ENCODE data around the gene DHX29.
A peak's percentile ranks its signal among the peaks of the same experiment; 100 is the strongest.

DHX29 gene

DNA sequence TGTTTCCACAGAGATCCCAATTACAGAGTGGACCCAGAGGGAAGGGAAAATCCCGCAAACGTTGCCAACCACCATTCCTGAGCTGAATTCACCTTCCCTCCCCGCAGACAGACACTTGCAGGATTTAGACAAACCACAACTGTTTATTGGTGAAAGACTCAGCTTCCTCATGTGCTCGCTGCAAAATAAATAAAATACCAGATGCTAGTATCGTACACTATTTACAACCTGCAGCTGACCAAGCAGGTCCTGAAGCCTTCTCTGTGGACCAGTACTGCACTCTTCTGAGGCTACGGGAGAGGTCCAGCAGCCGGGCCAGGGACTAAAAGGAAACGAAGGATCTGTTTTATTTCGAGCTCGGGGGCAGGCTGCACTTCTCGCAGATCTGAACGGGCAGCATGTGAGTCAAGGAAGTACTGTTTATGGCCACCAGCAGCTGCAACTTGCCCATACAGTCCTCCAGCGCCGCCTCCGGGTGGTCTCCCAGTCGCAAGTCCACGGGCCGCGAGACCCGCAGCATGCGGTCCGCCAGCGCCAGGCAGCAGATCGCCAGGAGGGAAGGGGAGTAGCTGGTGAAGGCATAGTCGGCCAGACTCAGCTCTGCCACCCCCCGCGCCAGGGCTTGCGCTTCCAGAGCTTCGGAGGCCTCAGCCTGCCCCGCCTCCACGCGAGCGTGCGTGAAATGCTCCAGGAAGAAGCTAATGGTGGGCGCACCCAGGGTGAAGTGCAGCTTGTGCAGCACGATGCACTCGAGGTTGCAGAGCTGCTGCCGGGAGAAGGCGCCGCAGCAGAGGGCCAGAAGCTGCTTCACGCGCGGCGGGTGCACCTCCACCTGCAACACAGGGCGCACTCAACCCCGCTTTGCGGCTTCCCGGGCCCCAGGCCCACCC is 76.2 kb downstream of the DHX29 start:
- DNase-seq: no peak

DNA sequence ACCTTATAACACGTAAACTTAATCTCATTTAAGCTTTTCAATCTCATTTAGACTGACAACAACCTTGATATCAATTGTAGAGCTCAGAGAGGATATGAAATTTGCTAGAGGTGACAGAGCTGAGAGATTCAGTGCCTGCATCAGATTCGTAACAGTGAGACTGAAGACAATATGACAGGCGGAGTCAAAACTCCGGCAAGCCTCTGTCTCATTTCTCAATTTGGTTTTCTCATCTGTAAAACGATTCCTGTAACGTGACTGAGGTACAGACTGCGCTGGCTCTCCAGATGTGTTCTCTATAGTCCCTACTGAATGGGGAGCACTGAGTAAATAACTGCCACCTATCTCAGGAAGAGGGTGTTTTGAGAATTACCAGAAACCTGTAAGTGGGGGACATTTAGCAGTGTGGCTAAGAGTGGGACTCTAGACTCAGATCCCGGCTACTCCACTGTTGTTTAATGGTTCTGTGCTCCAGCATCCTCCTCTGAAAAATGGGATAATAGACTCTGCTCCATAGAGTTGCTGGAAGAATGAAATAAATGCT is 77.3 kb downstream of the DHX29 start:
- no peak for DNase-seq

- DNase-seq: no peak
Measured at GRCh38 chr5:55227664-55228430, 79.6 kb downstream of the DHX29 start.

- no peak for DNase-seq
Measured at GRCh38 chr5:55226934-55227663, 80.4 kb downstream of the DHX29 start, which contains the start of gene MCIDAS. Gene MCIDAS, minus strand, starts transcription at chr5:55227315. Its CDS starts 177 bp downstream, at chr5:55227138.

GRCh38 chr5:55226027-55226933 is 81.2 kb downstream of the DHX29 start:
- DNase-seq: peak; percentile 14

DNA sequence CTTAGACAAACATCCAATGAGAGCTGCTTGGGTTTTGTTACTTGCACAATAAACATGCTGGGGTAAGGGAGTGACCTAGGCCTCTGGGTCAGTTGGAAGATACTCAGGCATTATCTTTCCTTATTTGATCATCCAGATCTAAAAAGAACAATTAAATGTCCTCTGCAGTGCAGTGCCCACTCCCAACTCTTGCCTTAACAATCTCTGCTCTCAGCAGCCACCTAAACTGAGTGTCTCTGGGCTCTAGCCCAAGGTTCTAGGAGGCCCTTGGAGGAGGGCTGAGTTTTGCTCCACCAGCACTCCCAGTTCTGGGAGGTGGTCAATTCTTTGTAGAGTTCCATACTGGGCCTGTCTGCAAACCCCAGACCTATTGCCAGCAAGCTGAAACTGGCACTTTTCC is 82.1 kb downstream of the DHX29 start:
- no peak for DNase-seq

DNA sequence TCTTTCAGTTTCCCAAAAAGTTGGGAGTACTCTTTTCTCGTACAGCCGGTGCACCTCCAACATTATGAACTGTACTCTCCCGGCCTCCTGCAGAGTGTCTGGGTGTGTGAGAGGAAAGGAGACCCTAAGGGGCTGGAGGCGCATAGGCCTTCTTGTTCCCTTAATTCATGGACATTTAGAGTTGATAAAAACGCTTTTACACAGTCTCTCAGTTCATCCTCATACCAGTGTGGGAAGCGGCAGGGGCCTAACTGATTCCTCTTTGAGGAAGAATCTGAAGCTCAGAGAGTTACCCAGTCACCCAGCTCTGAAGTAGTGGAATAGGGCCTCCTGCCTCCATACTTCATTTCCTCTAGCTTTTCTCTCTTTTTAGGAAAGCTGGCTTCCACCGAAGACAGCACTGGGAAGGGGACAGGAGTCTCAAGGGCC is 83.7 kb downstream of the DHX29 start:
- no peak for DNase-seq

DNA sequence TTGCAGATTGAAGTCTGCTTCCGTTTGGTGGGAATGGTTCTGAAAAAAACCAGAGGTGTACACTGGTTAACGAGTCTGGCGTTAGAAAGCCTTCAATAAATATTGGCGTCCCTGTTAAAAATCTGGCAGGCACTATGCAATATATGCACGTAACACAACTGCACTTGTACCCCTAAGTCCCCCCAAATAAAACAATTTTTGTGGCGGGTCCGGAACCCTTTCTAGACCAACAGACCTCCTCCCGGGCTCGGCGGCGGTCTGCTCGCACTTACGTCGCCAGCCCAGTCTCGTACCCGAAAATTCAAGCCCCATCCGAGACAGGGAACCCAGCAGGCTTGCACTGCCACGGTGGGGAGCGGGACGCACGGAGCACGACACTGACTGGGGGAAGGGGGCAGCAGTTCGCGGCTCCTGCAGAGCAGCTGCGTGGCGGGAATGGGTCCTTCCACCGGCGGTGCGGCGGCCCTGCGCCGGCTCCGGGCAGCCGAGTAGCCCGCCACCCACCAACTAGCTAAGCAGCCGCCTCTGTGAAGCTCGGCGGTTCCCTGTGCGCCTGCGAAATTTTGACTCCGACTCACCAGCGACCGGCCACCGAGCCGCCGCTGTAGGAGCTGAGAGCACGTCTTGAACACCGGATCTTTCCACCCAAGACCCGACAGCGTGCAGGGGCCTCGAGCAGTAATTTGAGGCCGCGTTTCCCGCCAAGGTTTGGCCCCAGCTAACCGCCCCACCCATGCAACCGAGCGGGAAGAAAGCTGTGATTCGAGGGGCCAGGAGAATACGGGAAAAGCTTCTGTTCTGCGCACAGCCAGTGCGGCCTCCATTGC is 84.3 kb downstream of the DHX29 start:
- DNase-seq: no peak

DNA sequence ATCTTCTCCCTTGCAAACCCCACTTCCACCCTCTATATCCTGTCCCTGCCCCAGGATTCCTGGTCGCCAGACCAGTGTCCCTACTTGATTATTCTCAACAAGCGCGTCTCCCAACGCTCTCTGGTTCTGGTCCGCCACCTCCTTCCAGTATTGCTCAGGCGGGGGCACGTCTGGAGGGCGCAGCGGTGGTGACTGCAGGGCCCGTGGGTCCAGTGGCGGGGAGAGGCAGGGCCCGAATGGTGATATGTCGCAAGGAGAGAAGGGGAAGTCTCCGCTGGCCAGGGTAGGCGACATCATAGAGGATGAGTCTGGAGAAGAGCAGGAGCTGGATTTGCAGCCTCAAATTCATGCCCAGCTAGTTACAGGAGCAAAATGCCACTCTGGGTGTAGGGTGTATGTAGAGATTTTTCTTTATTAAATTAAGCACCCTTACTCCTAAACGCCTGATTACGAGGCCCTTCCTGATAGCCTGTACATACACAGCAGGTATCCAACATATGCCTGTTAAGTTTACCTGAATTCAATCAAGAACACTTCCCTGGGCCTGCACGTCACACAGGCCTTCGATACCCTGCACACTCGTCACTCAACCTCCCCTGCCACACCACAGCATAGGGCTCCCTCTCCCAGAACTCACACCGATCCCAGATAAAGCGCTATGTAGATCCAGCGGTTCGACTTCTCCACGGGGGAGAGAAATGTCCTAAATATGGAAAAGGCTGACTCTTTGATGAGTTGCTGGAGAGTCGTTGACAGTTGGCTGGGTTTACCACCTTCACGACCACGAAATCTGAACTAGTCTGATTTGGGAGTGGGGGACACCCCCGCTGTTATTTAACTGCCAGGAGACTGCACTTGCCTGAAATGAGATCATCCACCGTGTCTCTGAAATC is 85.2 kb downstream of the DHX29 start:
- no peak for DNase-seq

- no peak for DNase-seq
Measured at GRCh38 chr5:55220433-55221185, 86.9 kb downstream of the DHX29 start.

- no peak for DNase-seq
Measured at GRCh38 chr5:55219770-55220169, 87.7 kb downstream of the DHX29 start.

DNA sequence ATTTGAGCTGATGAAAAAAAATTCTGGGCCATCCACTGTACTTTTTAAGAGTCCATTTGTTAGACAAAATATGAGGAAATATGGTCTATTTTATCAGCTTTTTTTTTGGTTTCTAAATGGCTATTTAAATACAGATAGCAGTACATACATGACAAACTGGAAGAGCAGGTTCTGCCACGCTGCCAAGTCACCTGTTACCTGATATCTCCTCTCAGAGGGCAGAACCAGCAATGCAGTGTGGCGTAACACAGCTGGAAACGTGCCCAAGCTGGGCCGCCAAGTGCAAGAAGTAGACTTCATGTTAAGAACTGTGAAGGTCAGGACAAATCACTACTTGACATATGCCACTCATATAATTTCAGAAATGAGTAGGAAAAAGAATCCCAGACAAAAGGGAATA is 88.5 kb downstream of the DHX29 start:
- peak; percentile 27 for DNase-seq

DNA sequence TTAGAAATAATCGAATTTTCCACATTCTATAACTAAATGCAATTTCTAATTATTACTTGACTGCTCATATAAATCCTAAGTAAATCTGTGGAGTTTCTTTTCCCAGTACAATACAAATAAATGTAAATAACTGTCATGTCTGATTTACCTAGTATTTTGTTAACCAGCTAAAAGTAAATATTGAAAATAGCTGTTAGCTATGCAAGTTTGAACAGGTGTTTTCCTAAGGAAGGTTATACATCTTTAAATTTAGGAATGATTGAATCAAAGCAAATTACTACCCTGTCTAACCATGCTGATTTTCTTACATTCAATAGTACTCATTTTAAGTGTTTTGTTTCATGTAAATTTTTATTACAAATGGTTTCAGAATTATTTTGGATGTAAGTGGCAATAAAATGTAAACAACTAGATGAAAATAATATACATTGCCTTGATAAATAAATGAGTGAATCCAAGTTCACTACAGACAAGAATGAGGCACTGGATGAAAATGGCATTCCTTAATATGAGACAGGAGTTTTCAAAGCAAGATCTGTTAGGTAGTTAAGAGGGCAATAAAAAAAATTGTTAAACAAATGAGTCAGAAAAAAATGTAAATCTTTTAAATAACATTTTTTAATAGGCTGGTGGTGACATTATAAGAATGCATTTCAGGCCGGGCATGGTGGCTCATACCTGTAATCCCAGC is 96.2 kb downstream of the DHX29 start:
- no peak for DNase-seq
